Duodenal mucosa (tissue), 2 donors: ENCODE results near the gene MAP3K13.
"Not testable (repeated sequence)": the region's sequence is repeated elsewhere in the genome, so short reads cannot be mapped to it uniquely, and the experiment has no call there.

ENCODE experiments used
- H3K27ac ChIP-seq: one replicate; pipeline ENCODE4 v1.7.0; 2013; ENCODE audit warnings: low read depth, low read length
- H3K27me3 ChIP-seq, 2 donors: one replicate each; pipeline ENCODE4 v1.7.0; 2013; ENCODE audit warnings: low read length in 2 of 2, control low read depth in 1 of 2; ENCODE audit not compliant: insufficient read depth in 2 of 2, control insufficient read depth in 1 of 2
- H3K36me3 ChIP-seq, 2 donors: one replicate each; pipeline ENCODE4 v1.7.0; 2013; ENCODE audit warnings: low read length in 2 of 2, control low read depth in 1 of 2; ENCODE audit not compliant: insufficient read depth in 2 of 2, control insufficient read depth in 1 of 2
- H3K4me1 ChIP-seq, 2 donors: one replicate each; pipeline ENCODE4 v1.7.0; 2013; ENCODE audit warnings: low read length in 2 of 2, control low read depth in 1 of 2; ENCODE audit not compliant: insufficient read depth in 2 of 2, control insufficient read depth in 1 of 2
- H3K4me3 ChIP-seq, 2 donors: one replicate each; pipeline ENCODE4 v1.7.0; 2013; ENCODE audit warnings: low read length in 2 of 2, low read depth in 1 of 2
- H3K9ac ChIP-seq, 2 donors: one replicate each; pipeline ENCODE4 v1.7.0; 2013; ENCODE audit warnings: low read length in 2 of 2, low read depth in 1 of 2
- H3K9me3 ChIP-seq, 2 donors: one replicate each; pipeline ENCODE4 v1.7.0; 2013; ENCODE audit warnings: low read length in 2 of 2, control low read depth in 1 of 2; ENCODE audit not compliant: control insufficient read depth in 1 of 2

The MAP3K13 gene

GRCh38 chr3:185406121-185406620, 43.2 kb downstream of the MAP3K13 start:
- no peak overlapping the region for H3K4me3 ChIP-seq
- H3K27me3 ChIP-seq = no peaks in the 10 kb centered on the region
- H3K9me3 ChIP-seq = no peaks in the 10 kb centered on the region
- H3K36me3 ChIP-seq = no peaks in the 10 kb centered on the region
- H3K9ac ChIP-seq = no peak overlapping the region
- H3K4me1 ChIP-seq = peaks cover 10 to 21% of the 10 kb centered on the region in 2 donors
- H3K27ac ChIP-seq = no peak overlapping the region

DNA sequence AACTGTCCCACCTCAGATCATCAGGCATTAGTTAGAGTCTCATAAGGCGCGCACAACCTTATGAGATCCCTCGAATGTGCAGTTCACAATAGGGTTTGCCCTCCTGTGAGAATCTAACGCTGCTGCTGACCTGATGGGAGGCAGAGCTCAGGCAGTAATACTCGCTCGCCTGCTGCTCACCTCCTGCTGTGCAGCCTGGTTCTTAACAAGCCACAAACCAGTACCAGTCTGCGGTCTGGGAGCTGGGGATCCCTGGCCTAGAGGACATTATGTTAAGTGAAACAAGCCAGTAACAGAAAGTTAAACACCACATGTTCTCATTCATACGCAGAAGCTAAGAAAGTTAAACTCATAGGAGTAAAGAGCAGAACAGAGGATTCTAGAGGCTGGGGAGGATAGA, 47.0 kb downstream of the MAP3K13 start:
- no peaks in the 10 kb centered on the region for H3K36me3 ChIP-seq
- no peak overlapping the region for H3K4me3 ChIP-seq
- no peaks in the 10 kb centered on the region for H3K27me3 ChIP-seq
- no peak overlapping the region for H3K9ac ChIP-seq
- no peak overlapping the region for H3K27ac ChIP-seq
- H3K9me3 ChIP-seq = no peaks in the 10 kb centered on the region
- H3K4me1 ChIP-seq = no peaks in the 10 kb centered on the region

- Histone ChIP-seq H3K9me3 (no peaks in the 10 kb centered on the region), H3K4me1 (no peaks in the 10 kb centered on the region), H3K9ac (no peak overlapping the region), H3K27me3 (no peaks in the 10 kb centered on the region), H3K36me3 (no peaks in the 10 kb centered on the region), H3K4me3 (no peak overlapping the region), H3K27ac (no peak overlapping the region)
Measured at GRCh38 chr3:185411133-185411532, 48.2 kb downstream of the MAP3K13 start.

- Histone ChIP-seq H3K27me3 (no peaks in the 10 kb centered on the region), H3K4me1 (peaks cover 0 to 4% of the 10 kb centered on the region in 2 donors), H3K9me3 (no peaks in the 10 kb centered on the region), H3K27ac (no peak overlapping the region), H3K9ac (no peak overlapping the region), H3K4me3 (no peak overlapping the region), H3K36me3 (no peaks in the 10 kb centered on the region)
Measured at GRCh38 chr3:185416513-185416912, 53.6 kb downstream of the MAP3K13 start.

DNA sequence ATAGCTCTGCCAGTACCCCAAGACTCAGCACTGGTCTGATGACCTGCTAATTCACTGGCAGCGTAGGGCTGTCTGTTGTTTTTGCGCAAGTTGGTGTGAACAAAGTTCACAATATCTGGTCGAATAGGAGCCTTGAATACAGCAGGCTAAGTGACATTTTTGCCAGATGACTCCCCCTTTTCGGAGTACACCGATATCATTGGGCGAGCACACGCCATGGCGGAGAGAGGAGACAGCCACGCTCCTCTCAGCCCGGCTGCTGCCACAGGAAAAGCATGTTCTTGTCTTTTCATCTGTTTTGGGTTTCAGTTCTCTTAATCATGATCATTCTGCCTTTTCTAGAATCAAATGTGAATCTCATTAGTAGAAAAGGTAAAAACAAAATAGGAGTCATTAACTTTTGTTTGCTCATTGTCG, 55.6 kb downstream of the MAP3K13 start:
- H3K4me3 ChIP-seq, H3K27me3 ChIP-seq, H3K9me3 ChIP-seq, H3K9ac ChIP-seq, H3K27ac ChIP-seq, H3K36me3 ChIP-seq: not testable (repeated sequence)
- H3K4me1 ChIP-seq = peaks cover 0 to 12% of the 10 kb centered on the region in 2 donors

DNA sequence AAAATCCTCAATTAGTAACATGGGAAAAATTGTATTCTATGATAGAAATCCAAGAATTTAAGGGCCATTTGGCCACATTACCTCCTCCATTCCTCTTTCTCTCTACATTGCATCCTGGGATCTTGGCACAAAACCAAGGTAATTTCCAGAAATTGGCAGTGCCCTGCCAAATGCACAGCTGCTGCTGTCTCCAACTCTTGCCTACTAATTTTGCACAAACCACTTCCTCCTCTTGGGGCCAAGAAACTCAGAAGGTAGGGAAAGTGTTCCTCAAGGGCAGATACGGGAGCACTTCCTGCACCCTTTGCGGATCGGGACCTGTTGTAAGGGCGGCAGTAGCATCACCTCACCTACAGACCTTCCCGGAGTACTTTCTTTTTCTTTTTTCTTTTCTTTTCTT, 57.8 kb downstream of the MAP3K13 start:
- Histone ChIP-seq H3K4me3 (no peak overlapping the region), H3K9me3 (no peaks in the 10 kb centered on the region), H3K27me3 (no peaks in the 10 kb centered on the region), H3K36me3 (no peaks in the 10 kb centered on the region), H3K9ac (no peak overlapping the region), H3K27ac (no peak overlapping the region), H3K4me1 (peaks cover 0 to 17% of the 10 kb centered on the region in 2 donors)

- no peaks in the 10 kb centered on the region for H3K27me3 ChIP-seq
- H3K4me3 ChIP-seq = no peak overlapping the region
- no peaks in the 10 kb centered on the region for H3K9me3 ChIP-seq
Measured at GRCh38 chr3:185421577-185422232, 58.8 kb downstream of the MAP3K13 start.

DNA sequence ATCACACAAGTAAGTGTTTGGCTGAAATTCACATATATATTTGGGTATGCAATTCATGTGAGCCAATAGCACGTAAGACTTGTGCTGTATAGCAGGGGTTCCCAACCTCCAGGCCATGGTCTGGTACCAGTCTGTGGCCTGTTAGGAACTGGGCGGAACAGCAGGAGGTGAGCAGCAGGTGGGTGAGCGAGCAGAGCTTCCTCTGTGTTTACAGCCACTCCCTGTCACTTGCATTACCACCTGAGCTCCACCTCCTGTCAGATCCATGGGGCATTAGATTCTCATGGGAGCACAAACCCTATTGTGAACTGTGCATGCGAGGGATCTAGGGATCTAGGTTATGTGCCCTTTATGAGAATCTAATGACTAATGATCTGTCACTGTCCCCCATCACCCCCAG, 59.7 kb downstream of the MAP3K13 start:
- H3K27me3 ChIP-seq = no peaks in the 10 kb centered on the region
- no peak overlapping the region for H3K27ac ChIP-seq
- no peak overlapping the region for H3K4me3 ChIP-seq
- no peaks in the 10 kb centered on the region for H3K9me3 ChIP-seq
- H3K9ac ChIP-seq = no peak overlapping the region
- H3K4me1 ChIP-seq = peaks cover 0 to 17% of the 10 kb centered on the region in 2 donors
- H3K36me3 ChIP-seq = no peaks in the 10 kb centered on the region

More at GRCh38 chr3:185421577-185422232, 58.8 kb downstream of the MAP3K13 start:
- no peak overlapping the region for H3K27ac ChIP-seq
- H3K4me1 ChIP-seq = peaks cover 0 to 17% of the 10 kb centered on the region in 2 donors
- no peak overlapping the region for H3K9ac ChIP-seq
- no peaks in the 10 kb centered on the region for H3K36me3 ChIP-seq

GRCh38 chr3:185423178-185423577, 60.2 kb downstream of the MAP3K13 start:
- Histone ChIP-seq H3K9me3 (no peaks in the 10 kb centered on the region), H3K9ac (no peak overlapping the region), H3K27me3 (no peaks in the 10 kb centered on the region), H3K27ac (no peak overlapping the region), H3K36me3 (no peaks in the 10 kb centered on the region), H3K4me1 (peaks cover 0 to 17% of the 10 kb centered on the region in 2 donors), H3K4me3 (no peak overlapping the region)

- H3K9ac ChIP-seq = no peak overlapping the region
- no peaks in the 10 kb centered on the region for H3K9me3 ChIP-seq
- no peaks in the 10 kb centered on the region for H3K27me3 ChIP-seq
- no peak overlapping the region for H3K4me3 ChIP-seq
- H3K4me1 ChIP-seq = peaks cover 0 to 17% of the 10 kb centered on the region in 2 donors
- no peak overlapping the region for H3K27ac ChIP-seq
- H3K36me3 ChIP-seq = peaks cover 0 to 8% of the 10 kb centered on the region in 2 donors
Measured at GRCh38 chr3:185424435-185424834, 61.5 kb downstream of the MAP3K13 start.
